AG04449 (cell line): ENCODE data around the gene PAQR4.

ENCODE experiments used
- CTCF ChIA-PET: fragments of 350-600 bp; formaldehyde crosslinking; extraction: SDS; loops from one replicate; lab custom pipeline; 2021; ENCODE audit warnings: antibody characterized with exemption; lab: Yijun Ruan, JAX
- POLR2A ChIA-PET: fragments of 400-600, 350-600 bp; formaldehyde crosslinking; extraction: SDS; loops from one replicate; lab custom pipeline; 2020; ENCODE audit warnings: antibody characterized with exemption, inconsistent platforms; lab: Yijun Ruan, JAX
- DNase-seq: peaks from one replicate; pipeline ENCODE4 v3.0.0-alpha.2; 2010; ENCODE audit warnings: low read depth, low spot score
- H3K4me3 ChIP-seq: 2 replicates; pipeline ENCODE4 v1.5.1; 2011; ENCODE audit warnings: low read depth, mild to moderate bottlenecking, control low read depth, low read length
- TF ChIP-seq, protein P1 (sequence below): IDR thresholded peaks from one replicate; pipeline ENCODE4 v1.5.1; 2011; ENCODE audit warnings: mild to moderate bottlenecking, moderate library complexity, low read length, control low read depth, inconsistent platforms; ENCODE audit not compliant: insufficient read depth; ENCODE audit errors: missing control alignments

The PAQR4 gene

DNA sequence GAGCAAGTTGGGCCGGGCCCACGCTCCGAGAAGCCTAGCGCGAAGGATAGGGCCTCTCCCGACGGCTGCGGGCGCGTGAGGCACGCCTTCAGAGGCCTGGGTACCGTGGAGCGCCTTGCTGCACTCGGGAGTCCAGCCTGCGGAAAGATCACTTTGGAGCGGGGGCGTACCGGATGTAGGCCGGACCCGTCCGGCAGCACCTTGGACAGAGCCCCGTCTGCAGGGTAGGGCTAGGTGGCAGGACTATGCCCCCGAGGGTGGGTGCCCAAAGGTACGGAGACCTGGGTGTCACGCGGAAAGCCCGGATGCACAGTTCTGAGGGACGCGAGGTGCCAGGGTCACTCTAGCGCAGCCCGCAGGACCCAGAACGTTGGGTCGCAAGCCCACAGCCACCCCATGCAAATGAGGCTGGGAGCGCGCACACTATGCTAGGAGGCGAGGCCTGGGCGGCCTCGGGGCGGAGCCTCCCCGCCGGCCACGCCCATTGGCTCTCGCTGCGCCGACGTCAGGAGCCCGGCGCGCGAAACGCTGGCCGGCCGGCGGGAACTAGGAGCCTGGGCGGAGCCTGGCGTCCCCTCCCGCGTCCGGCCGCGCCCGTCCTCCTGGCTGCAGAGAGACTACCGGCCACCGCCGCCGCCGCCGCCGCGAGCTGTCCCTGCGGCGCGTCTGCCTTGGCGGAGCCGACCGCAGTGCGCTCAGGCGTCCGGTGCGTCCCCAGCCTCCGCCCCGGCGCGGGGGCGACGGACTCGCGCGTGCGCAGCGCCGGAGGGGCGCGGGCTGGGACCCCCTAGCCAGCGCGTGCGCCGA, at the start of gene PAQR4:
Gene PAQR4 (plus strand): TSS at position 611 of the 807 bp plus-strand sequence. CDS start 327 bp downstream, outside the sequence.
- no peak for DNase-seq
- peak within 1 kb of the TSS; percentile 61 for H3K4me3 ChIP-seq
- TF ChIP-seq, protein P1, sequence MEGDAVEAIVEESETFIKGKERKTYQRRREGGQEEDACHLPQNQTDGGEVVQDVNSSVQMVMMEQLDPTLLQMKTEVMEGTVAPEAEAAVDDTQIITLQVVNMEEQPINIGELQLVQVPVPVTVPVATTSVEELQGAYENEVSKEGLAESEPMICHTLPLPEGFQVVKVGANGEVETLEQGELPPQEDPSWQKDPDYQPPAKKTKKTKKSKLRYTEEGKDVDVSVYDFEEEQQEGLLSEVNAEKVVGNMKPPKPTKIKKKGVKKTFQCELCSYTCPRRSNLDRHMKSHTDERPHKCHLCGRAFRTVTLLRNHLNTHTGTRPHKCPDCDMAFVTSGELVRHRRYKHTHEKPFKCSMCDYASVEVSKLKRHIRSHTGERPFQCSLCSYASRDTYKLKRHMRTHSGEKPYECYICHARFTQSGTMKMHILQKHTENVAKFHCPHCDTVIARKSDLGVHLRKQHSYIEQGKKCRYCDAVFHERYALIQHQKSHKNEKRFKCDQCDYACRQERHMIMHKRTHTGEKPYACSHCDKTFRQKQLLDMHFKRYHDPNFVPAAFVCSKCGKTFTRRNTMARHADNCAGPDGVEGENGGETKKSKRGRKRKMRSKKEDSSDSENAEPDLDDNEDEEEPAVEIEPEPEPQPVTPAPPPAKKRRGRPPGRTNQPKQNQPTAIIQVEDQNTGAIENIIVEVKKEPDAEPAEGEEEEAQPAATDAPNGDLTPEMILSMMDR: no peak
- POLR2A ChIA-PET: interaction anchor here (0.9 kb wide), 1 partner anchor 52 kb away, joined by 3 read pairs; the partner anchor contains the start of gene TNFRSF12A
- CTCF ChIA-PET: interaction anchor here (1.3 to 1.9 kb wide), 4 partner anchors 9 to 14 kb away, joined by 5 to 12 read pairs (median 6); no protein-coding TSS in a partner anchor

DNA sequence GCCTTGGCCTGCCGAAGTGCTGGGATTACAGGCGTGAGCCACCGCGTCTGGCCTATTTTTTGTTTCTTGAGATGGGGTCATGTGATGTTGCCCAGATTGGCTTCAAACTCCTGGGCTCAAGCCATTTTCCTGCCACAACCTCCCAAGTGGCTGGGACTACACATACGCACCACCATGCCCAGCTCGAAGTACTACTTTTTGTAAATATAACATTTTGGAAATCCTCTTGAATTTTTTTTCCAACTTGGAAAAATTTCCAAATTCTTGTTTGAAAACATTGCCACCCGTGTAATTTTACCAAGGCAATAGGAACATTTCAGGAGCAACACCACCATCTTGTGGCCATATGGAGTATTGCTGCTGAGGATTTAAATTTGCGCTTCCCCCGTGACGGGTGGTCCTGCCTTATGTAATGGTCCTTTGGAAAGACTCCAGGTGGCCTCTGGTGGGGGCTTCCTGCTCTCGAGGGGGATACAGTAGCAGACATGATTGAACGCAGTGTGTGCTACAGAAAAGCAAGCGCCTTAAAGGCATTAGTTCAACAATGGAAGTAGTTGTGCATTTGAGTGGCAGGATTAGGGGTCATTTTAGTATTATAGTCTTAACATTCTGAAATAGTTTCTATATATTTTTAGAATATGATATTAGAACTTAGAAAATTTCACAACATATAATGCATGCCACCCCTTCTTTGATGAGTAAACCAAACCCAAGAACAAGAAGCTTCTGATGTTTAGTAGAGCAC, 49.5 kb upstream of the PAQR4 start:
- H3K4me3 ChIP-seq: no peak overlapping the region
- TF ChIP-seq, protein P1: peak; percentile 74
- ChIA-PET CTCF (interaction anchor here (0.7 to 18.7 kb wide), 23 partner anchors 7 to 199 kb away, joined by 3 to 396 read pairs (median 3); partner anchors contain the start of genes FLYWCH1, FLYWCH2 and PRSS27), POLR2A (interaction anchor here (0.6 kb wide), 1 partner anchor 94 kb away, joined by 3 read pairs; no protein-coding TSS in a partner anchor)
- no peak for DNase-seq

DNA sequence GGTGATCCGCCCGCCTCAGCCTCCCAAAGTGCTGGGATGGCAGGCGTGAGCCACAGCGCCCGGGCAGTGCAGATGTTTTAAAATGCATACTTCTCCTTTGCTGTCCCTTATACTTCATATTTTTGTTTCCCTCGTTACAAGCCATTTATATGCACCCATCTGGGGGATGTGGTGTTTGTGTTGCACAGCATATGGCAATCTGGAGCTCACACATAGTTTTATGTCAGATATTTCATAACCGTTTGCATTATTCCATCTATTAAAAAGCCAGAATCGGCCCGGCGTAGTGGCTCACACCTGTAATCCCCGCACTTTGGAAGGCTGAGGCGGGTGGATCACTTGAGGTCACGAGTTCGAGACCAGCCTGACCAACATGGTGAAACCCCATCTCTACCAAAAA, 45.7 kb upstream of the PAQR4 start:
- CTCF ChIA-PET: interaction anchor here (1.1 to 18.7 kb wide), 5 partner anchors 11 to 85 kb away, joined by 4 to 396 read pairs (median 11); partner anchors contain the start of genes FLYWCH1 and FLYWCH2
- POLR2A ChIA-PET: interaction anchor here (0.6 kb wide), 1 partner anchor 11 kb away, joined by 3 read pairs; no protein-coding TSS in a partner anchor
- no peak for DNase-seq
- H3K4me3 ChIP-seq: no peak overlapping the region
- TF ChIP-seq, protein P1: no peak

DNA sequence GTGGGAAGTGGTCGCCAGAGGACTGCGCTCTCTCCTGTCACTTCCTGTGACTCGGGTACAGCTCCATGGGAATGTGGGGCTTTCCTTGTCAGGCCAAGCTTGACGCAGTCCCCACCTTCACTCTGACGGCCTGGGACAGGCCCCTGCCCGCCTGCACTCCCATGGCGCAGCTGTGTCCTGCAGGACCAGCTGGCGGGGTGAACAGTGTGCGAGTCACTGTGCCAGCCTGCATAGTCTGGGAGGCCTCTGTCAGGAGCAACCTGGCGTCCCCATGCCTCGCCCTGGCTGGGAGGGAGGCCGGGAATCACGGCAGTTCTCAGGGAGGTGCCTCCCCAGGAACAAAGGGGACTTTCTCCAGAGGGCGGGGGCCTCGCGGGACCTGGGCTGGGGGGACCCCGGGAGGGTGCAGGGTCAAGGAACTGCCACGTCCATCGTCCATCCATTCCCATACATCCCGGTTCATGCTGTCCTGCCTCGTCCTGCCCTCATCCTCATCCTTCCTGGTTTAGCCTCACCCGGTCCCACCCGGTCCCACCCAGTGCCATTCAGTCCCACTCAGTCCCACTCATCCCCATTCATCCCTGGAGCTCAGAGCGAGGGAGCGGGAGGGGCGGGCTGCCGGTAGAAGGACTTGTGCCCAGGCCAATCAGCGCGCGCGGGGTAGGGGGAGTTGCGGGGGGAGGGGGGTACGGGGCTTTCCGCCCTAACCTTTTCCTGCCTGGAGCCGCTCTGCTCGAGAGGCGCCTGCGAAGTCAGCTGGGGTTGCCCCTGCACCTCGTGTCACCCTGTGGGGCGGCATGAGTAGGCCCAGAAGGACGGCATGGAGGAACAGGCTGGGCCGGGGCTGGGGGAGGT, 44.0 kb upstream of the PAQR4 start:
- ChIA-PET CTCF (interaction anchor here (1.5 to 18.7 kb wide), 5 partner anchors 13 to 86 kb away, joined by 3 to 396 read pairs (median 45); partner anchors contain the start of genes FLYWCH1 and FLYWCH2), POLR2A (interaction anchor here (0.6 kb wide), 1 partner anchor 50 kb away, joined by 3 read pairs; no protein-coding TSS in a partner anchor)
- TF ChIP-seq, protein P1: no peak
- no peak for DNase-seq
- no peak overlapping the region for H3K4me3 ChIP-seq

DNA sequence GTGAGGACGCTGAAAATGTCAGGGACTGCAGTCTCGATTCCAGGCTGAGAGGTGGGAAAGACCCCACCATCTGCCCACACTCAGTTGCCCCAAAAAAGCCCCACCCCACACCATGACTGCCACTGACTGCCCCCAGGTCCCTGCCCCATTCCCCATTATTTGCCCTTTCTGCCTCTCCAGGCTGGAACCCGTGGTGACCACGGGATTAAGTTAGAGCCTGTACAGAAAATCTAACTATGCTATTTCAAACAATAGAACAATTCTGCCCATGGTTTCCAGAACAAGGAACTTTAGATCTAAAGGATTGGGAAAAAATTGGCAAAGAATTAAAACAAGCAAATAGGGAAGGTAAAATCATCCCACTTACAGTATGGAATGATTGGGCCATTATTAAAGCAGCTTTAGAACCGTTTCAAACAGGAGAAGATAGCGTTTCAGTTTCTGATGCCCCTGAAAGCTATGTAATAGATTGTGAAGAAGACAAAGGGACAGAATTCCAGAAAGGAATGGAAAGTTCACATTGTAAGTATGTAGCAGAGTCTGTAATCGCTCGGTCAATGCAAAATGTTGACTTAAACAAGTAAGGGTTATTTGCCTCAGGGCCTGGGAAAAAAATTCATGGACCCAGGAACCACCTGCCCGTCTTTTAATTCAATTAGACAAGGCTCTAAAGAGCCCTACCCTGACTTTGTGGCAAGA, 43.0 kb upstream of the PAQR4 start:
- TF ChIP-seq, protein P1: no peak
- POLR2A ChIA-PET: interaction anchor here (0.7 kb wide), 1 partner anchor 53 kb away, joined by 3 read pairs; no protein-coding TSS in a partner anchor
- no peak overlapping the region for H3K4me3 ChIP-seq
- DNase-seq: no peak
- CTCF ChIA-PET: interaction anchor here (0.5 to 18.7 kb wide), 20 partner anchors 9 to 185 kb away, joined by 3 to 396 read pairs (median 6); partner anchors contain the start of genes FLYWCH2 and PKMYT1
